Osteocyte (in vitro differentiated cells): Measurements from ENCODE around the gene FXYD1. TPM values are rescaled to one million over a fixed set of nuclear protein-coding genes. Genes with fewer than 3 reads are reported as not detected.

Source experiments
- DNase-seq: peaks from one replicate; pipeline ENCODE4 v3.0.0; 2021; ENCODE audit warnings: mixed read lengths; ENCODE audit not compliant: unreplicated experiment; ENCODE audit errors: extremely low spot score
- H3K27ac Mint-ChIP-seq: one replicate; pipeline ENCODE4 v1.8.0; 2021; ENCODE audit warnings: mild to moderate bottlenecking, mixed read lengths; ENCODE audit not compliant: unreplicated experiment
- H3K27me3 Mint-ChIP-seq: one replicate; pipeline ENCODE4 v1.8.0; 2021; ENCODE audit warnings: mixed read lengths; ENCODE audit not compliant: unreplicated experiment
- H3K36me3 Mint-ChIP-seq: one replicate; pipeline ENCODE4 v1.8.0; 2021; ENCODE audit warnings: mixed read lengths; ENCODE audit not compliant: unreplicated experiment
- H3K4me1 Mint-ChIP-seq: one replicate; pipeline ENCODE4 v1.8.0; 2021; ENCODE audit warnings: mixed read lengths; ENCODE audit not compliant: unreplicated experiment
- H3K4me3 Mint-ChIP-seq: one replicate; pipeline ENCODE4 v1.8.0; 2021; ENCODE audit warnings: mild to moderate bottlenecking, moderate library complexity, mixed read lengths; ENCODE audit not compliant: unreplicated experiment
- H3K9me3 Mint-ChIP-seq: one replicate; pipeline ENCODE4 v1.8.0; 2021; ENCODE audit warnings: mixed read lengths; ENCODE audit not compliant: unreplicated experiment
- CTCF ChIP-seq: fragments of 200-600 bp; sonication (generic); IDR thresholded peaks from 2 replicates; pipeline ENCODE4 v1.5.0; 2021; ENCODE audit warnings: antibody characterized with exemption, mild to moderate bottlenecking, moderate library complexity
- total RNA-seq: library from RNA; stranded (reverse); gene quantifications from 2 replicates; pipeline ENCODE4 v1.2.1, GENCODE V29; 2021

The FXYD1 gene
- total RNA-seq, 1 donor from 2014 or later, result 0.86 TPM

GRCh38 chr19:35093941-35094647 is 44.5 kb upstream of the FXYD1 start:
- no peak for TF ChIP-seq CTCF
- Mint-ChIP-seq H3K27ac (no peak overlapping the region), H3K4me3 (no peak overlapping the region), H3K27me3 (peaks cover 6% of the 10 kb centered on the region), H3K4me1 (peaks cover 2% of the 10 kb centered on the region), H3K9me3 (no peaks in the 10 kb centered on the region), H3K36me3 (no peaks in the 10 kb centered on the region)
- no peak for DNase-seq

GRCh38 chr19:35094656-35095055 is 44.0 kb upstream of the FXYD1 start:
- no peak for TF ChIP-seq CTCF
- no peaks in the 10 kb centered on the region for H3K9me3 Mint-ChIP-seq
- peaks cover 6% of the 10 kb centered on the region for H3K27me3 Mint-ChIP-seq
- no peak for DNase-seq
- H3K4me3 Mint-ChIP-seq, result no peak overlapping the region
- no peaks in the 10 kb centered on the region for H3K36me3 Mint-ChIP-seq
- peaks cover 2% of the 10 kb centered on the region for H3K4me1 Mint-ChIP-seq
- no peak overlapping the region for H3K27ac Mint-ChIP-seq

- TF ChIP-seq CTCF, result no peak
- H3K36me3 Mint-ChIP-seq, result no peaks in the 10 kb centered on the region
- H3K4me3 Mint-ChIP-seq, result no peak overlapping the region
- no peak for DNase-seq
- H3K27me3 Mint-ChIP-seq, result peaks cover 6% of the 10 kb centered on the region
- H3K4me1 Mint-ChIP-seq, result no peaks in the 10 kb centered on the region
- no peaks in the 10 kb centered on the region for H3K9me3 Mint-ChIP-seq
- no peak overlapping the region for H3K27ac Mint-ChIP-seq
These were observed 42.8 kb upstream of the FXYD1 start for GRCh38 chr19:35095667-35096368.

GRCh38 chr19:35098413-35099049 is 40.1 kb upstream of the FXYD1 start:
- H3K27ac Mint-ChIP-seq, result no peak overlapping the region
- no peaks in the 10 kb centered on the region for H3K36me3 Mint-ChIP-seq
- no peak for DNase-seq
- H3K4me1 Mint-ChIP-seq, result no peaks in the 10 kb centered on the region
- TF ChIP-seq CTCF, result no peak
- no peaks in the 10 kb centered on the region for H3K9me3 Mint-ChIP-seq
- peaks cover 6% of the 10 kb centered on the region for H3K27me3 Mint-ChIP-seq
- H3K4me3 Mint-ChIP-seq, result no peak overlapping the region
